ENCODE data around the gene LIME1.

LIME1 gene

GRCh38 chr20:63756648-63756991 lies 20.2 kb downstream of the LIME1 start:
- TF ChIP-seq CTCF (IDR thresholded peaks at IDR 0.05; ENCODE audit: insufficient read depth, low read length, missing control alignments): no peak
- POLR2A ChIA-PET: no interaction called here
- no peak overlapping the region for H3K4me3 ChIP-seq (ENCODE audit: low read depth, low read length)
- no peak for DNase-seq (ENCODE audit: low read depth, low spot score)
- CTCF ChIA-PET: interaction anchor here (1.5 to 1.9 kb wide), 2 partner anchors 17 to 19 kb away, joined by 7 to 8 read pairs; no protein-coding TSS in a partner anchor

GRCh38 chr20:63758152-63758551 lies 21.7 kb downstream of the LIME1 start:
- H3K4me3 ChIP-seq (ENCODE audit: low read depth, low read length): no peak overlapping the region
- no peak for DNase-seq (ENCODE audit: low read depth, low spot score)
- CTCF ChIA-PET: interaction anchor here (1.1 to 1.7 kb wide), 2 partner anchors 18 to 26 kb away, joined by 3 to 5 read pairs; no protein-coding TSS in a partner anchor
- no peak for TF ChIP-seq CTCF (IDR thresholded peaks at IDR 0.05; ENCODE audit: insufficient read depth, low read length, missing control alignments)
- POLR2A ChIA-PET: no interaction called here

GRCh38 chr20:63759377-63759901 lies 23.0 kb downstream of the LIME1 start:
- DNase-seq (ENCODE audit: low read depth, low spot score): no peak
- CTCF ChIA-PET: interaction anchor here (0.8 to 1.5 kb wide), 2 partner anchors 16 to 26 kb away, joined by 4 to 6 read pairs; no protein-coding TSS in a partner anchor
- POLR2A ChIA-PET: no interaction called here

GRCh38 chr20:63765082-63765873 lies 28.8 kb downstream of the LIME1 start:
- POLR2A ChIA-PET: no interaction called here
- H3K4me3 ChIP-seq (ENCODE audit: low read depth, low read length): no peak overlapping the region
- no peak for DNase-seq (ENCODE audit: low read depth, low spot score)
- TF ChIP-seq CTCF (IDR thresholded peaks at IDR 0.05; ENCODE audit: insufficient read depth, low read length, missing control alignments): no peak
- CTCF ChIA-PET: interaction anchor here (0.9 to 2.1 kb wide), 2 partner anchors 10 to 149 kb away, joined by 3 to 16 read pairs; no protein-coding TSS in a partner anchor

More at GRCh38 chr20:63759377-63759901, 23.0 kb downstream of the LIME1 start:
- no peak for TF ChIP-seq CTCF (IDR thresholded peaks at IDR 0.05; ENCODE audit: insufficient read depth, low read length, missing control alignments)
- H3K4me3 ChIP-seq (ENCODE audit: low read depth, low read length): no peak overlapping the region

GRCh38 chr20:63765902-63766301 lies 29.4 kb downstream of the LIME1 start:
- DNase-seq (ENCODE audit: low read depth, low spot score): no peak
- no peak for TF ChIP-seq CTCF (IDR thresholded peaks at IDR 0.05; ENCODE audit: insufficient read depth, low read length, missing control alignments)
- POLR2A ChIA-PET: no interaction called here
- H3K4me3 ChIP-seq (ENCODE audit: low read depth, low read length): no peak overlapping the region
- CTCF ChIA-PET: interaction anchor here (0.9 to 2.1 kb wide), 3 partner anchors 10 to 171 kb away, joined by 3 to 16 read pairs (median 7); no protein-coding TSS in a partner anchor

GRCh38 chr20:63766695-63767426 lies 30.4 kb downstream of the LIME1 start:
- no peak for DNase-seq (ENCODE audit: low read depth, low spot score)
- TF ChIP-seq CTCF (IDR thresholded peaks at IDR 0.05; ENCODE audit: insufficient read depth, low read length, missing control alignments): no peak
- no peak overlapping the region for H3K4me3 ChIP-seq (ENCODE audit: low read depth, low read length)
- ChIA-PET POLR2A (no interaction called here), CTCF (interaction anchor here (0.7 to 2.1 kb wide), 6 partner anchors 9 to 170 kb away, joined by 3 to 16 read pairs (median 4); no protein-coding TSS in a partner anchor)

Data from AG04449 (cell line).